GM20000 (cell line): ENCODE measurements around the gene UBE2O.

Source experiments
- DNase-seq: peaks from one replicate; pipeline ENCODE4 v3.0.0; 2012; ENCODE audit warnings: low spot score
- CTCF ChIP-seq: IDR thresholded peaks from 2 replicates; pipeline ENCODE4 v1.5.1; 2012; ENCODE audit warnings: mild to moderate bottlenecking, control low read depth; ENCODE audit errors: extremely low read depth, missing control alignments

The UBE2O gene

GRCh38 chr17:76441686-76442340, 11.1 kb downstream of the UBE2O start:
- DNase-seq = no peak
- TF ChIP-seq CTCF = no peak

GRCh38 chr17:76440751-76441362, 12.1 kb downstream of the UBE2O start:
- no peak for DNase-seq
- no peak for TF ChIP-seq CTCF

GRCh38 chr17:76439314-76439928, 13.5 kb downstream of the UBE2O start:
- no peak for DNase-seq
- no peak for TF ChIP-seq CTCF

- no peak for TF ChIP-seq CTCF
- DNase-seq = no peak
Observed at GRCh38 chr17:76438906-76439305, 14.0 kb downstream of the UBE2O start.

- no peak for TF ChIP-seq CTCF
- no peak for DNase-seq
Observed at GRCh38 chr17:76437467-76438402, 15.2 kb downstream of the UBE2O start.

- TF ChIP-seq CTCF = no peak
- no peak for DNase-seq
Observed at GRCh38 chr17:76435751-76436150, 17.2 kb downstream of the UBE2O start.

- DNase-seq = no peak
- no peak for TF ChIP-seq CTCF
Observed at GRCh38 chr17:76434870-76435269, 18.1 kb downstream of the UBE2O start.
